ENCODE data around the gene SDCBP2. TPM values are rescaled to one million over a fixed set of nuclear protein-coding genes. Genes with fewer than 3 reads are reported as not detected.

SDCBP2 gene
- total and polyA plus RNA-seq, 2 of the 13 experiments (the other 11 are each of a cell fraction or from before 2014, with no cell fraction given), result 1.2 to 2.4 TPM

DNA sequence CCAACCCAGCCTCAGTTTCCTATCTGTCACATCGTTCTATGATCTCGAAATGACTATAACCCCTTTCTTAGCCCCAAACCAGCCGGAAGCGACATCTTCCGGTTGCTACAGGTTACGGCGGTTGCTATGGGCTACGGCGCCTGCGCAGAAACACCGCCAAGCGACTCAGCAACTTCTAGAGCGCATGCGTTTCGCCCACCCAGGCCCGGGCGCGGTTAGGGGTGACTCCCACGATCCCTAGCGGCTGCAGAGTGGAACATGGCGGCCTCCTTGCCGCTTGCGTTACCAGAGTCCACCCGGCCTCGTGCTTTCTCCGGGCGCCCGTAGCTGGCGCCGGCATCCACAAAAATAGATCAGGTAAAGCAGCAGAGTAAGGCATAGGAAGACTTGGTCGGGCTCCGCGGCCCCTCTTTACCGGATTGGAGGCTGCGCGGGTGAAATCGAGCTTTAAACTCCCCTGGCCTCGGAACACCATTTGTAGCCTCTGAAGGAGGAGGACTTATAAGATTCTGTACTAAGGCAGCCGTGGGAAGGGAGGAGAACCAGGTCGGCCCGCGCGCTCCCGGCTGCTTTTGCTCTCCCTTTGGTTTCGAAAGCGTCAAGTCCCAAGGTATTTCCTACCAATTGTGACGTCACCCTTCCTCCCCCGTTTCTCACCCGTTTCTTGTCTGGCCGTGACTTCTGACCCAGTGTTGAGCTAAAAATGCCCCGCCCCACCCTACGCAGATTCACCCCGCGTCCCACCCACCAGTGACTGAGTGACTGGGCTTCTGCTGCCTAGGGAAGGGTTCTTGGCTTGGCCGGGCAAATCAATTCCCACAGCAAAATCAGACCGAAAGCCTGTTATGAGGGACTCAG is 3.5 kb downstream of the SDCBP2 start:
- peaks cover 49% of the 10 kb centered on the region for H3K79me2 ChIP-seq (ENCODE audit: insufficient read depth, low read length)
- 0 out of 5 replicates have a peak, but pooled peaks cover 0 to 2% of the 10 kb centered on the region in 2 experiments for H3K36me3 ChIP-seq (replicated peaks in 1 of 2; ENCODE audit: control insufficient read depth in 1 of 2, insufficient read depth in 2 of 2, low read length in 2 of 2)
- FAIRE-seq, result peak; percentile 94
- H3K4me3 ChIP-seq (replicated peaks in 1 of 3; ENCODE audit: insufficient read depth in 1 of 3, low read depth in 2 of 3, low read length in 3 of 3), result peak overlapping the region; percentile 80 to 98 (median 96)
- peak; percentile 97 for DNase-seq (ENCODE audit: low spot score)
- BruUV-seq (replicated peaks), result TSS peak; percentile 97
- H3K27me3 ChIP-seq (ENCODE audit: control insufficient read depth in 1 of 2, insufficient read depth in 2 of 2, low read length in 2 of 2), result no peaks in the 10 kb centered on the region; a peak in 2 of 5 replicates
- H3K9me3 ChIP-seq (ENCODE audit: low read length), result no peaks in the 10 kb centered on the region
- ChIA-PET CTCF (ENCODE audit: low intra/inter-chr PET ratio, low total read pairs) (no interaction called here), POLR2A (interaction anchor here (0.7 to 3.1 kb wide), 36 partner anchors 8 to 782 kb away, joined by 3 to 41 read pairs (median 4); partner anchors contain the start of genes CSNK2A1, FKBP1A, NSFL1C and PSMF1)
- peak overlapping the region; percentile 98 for H3K4me2 ChIP-seq (ENCODE audit: low read depth, low read length)
- peak overlapping the region; percentile 98 for H3K27ac ChIP-seq (ENCODE audit: extremely low read length, insufficient read depth, low read length)
- no peak overlapping the region for H2AFZ ChIP-seq (ENCODE audit: low read length)
- 2% methylated on average over 56 of the region's 56 CpGs for WGBS (ENCODE audit: low lambda C conversion rate)
- H3K9ac ChIP-seq (ENCODE audit: insufficient read depth, low read depth, low read length), result peak overlapping the region; percentile 100
- ATAC-seq, result peak; percentile 79
- intact Hi-C loops (cut with micrococcal nuclease; ENCODE audit: unreplicated experiment), result loop anchor here (1.0 to 5.0 kb wide), 3 partner anchors 12 to 68 kb away; partner anchors contain the start of gene FKBP1A
- peaks cover 69% of the 10 kb centered on the region for H3K4me1 ChIP-seq (ENCODE audit: insufficient read depth, low read length)
- in situ Hi-C loops (cut with HindIII; ENCODE audit: extremely low pct_ligation_motif_present, low pct_unique_long_range_greater_than_20kb), result no loop called here
- peaks cover 18% of the 10 kb centered on the region; the same call in 1 of the 2 replicates for H4K20me1 ChIP-seq (ENCODE audit: insufficient read depth, low read length)
- TF ChIP-seq IKZF1 (IDR thresholded peaks at IDR 0.05) (no peak), KLF13 (CRISPR knock-in tag; IDR thresholded peaks at IDR 0.05) (0 out of 2 replicates have a peak, but pooled peaks have one; percentile 11), ZNF282 (IDR thresholded peaks at IDR 0.05; ENCODE audit: partially characterized antibody) (no peak), ZSCAN20 (CRISPR knock-in tag; IDR thresholded peaks at IDR 0.05; ENCODE audit: borderline replicate concordance) (peak; percentile 83; the same call in 1 of the 2 replicates), TOPORS (CRISPR knock-in tag; IDR thresholded peaks at IDR 0.05) (no peak), ZNF451 (CRISPR knock-in tag; IDR thresholded peaks at IDR 0.05) (peak; percentile 78), SMARCE1 (IDR thresholded peaks at IDR 0.05; ENCODE audit: borderline replicate concordance) (no peak), POLR2AphosphoS5 (IDR thresholded peaks at IDR 0.05; ENCODE audit: low read depth, low read length) (peak; percentile 96), DPF2 (CRISPR knock-in tag; IDR thresholded peaks at IDR 0.05; ENCODE audit: borderline replicate concordance, low read depth) (no peak; the same call in 1 of the 2 replicates), RAD51 (IDR thresholded peaks at IDR 0.05; ENCODE audit: borderline replicate concordance) (no peak), KDM2A (CRISPR knock-in tag; IDR thresholded peaks at IDR 0.05; ENCODE audit: borderline replicate concordance, low read depth) (peak; percentile 94), WIZ (CRISPR knock-in tag; IDR thresholded peaks at IDR 0.05) (no peak; the same call in none of the 2 replicates), TRIM24 (CRISPR knock-in tag; IDR thresholded peaks at IDR 0.05) (no peak), ZKSCAN5 (CRISPR knock-in tag; IDR thresholded peaks at IDR 0.05) (no peak), ZNF839 (CRISPR knock-in tag; IDR thresholded peaks at IDR 0.05; ENCODE audit: borderline replicate concordance) (no peak; the same call in 1 of the 2 replicates), MIER3 (CRISPR knock-in tag; IDR thresholded peaks at IDR 0.05; ENCODE audit: borderline replicate concordance) (peak; percentile 54; the same call in 1 of the 2 replicates), SIN3B (IDR thresholded peaks at IDR 0.05; ENCODE audit: low read length) (no peak; the same call in 1 of the 2 replicates), SNRNP70 (IDR thresholded peaks at IDR 0.05; ENCODE audit: low read depth, low read length) (no peak), ZBTB7B (CRISPR knock-in tag; IDR thresholded peaks at IDR 0.05) (peak; percentile 84; the same call in 1 of the 2 replicates), NCOA1 (CRISPR knock-in tag; IDR thresholded peaks at IDR 0.05) (peak; percentile 16; the same call in 1 of the 2 replicates)
- TF ChIP-seq, protein P1, sequence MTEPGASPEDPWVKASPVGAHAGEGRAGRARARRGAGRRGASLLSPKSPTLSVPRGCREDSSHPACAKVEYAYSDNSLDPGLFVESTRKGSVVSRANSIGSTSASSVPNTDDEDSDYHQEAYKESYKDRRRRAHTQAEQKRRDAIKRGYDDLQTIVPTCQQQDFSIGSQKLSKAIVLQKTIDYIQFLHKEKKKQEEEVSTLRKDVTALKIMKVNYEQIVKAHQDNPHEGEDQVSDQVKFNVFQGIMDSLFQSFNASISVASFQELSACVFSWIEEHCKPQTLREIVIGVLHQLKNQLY (CRISPR knock-in tag; IDR thresholded peaks at IDR 0.05), result no peak; the same call in none of the 2 replicates
- TF ChIP-seq, protein P2, sequence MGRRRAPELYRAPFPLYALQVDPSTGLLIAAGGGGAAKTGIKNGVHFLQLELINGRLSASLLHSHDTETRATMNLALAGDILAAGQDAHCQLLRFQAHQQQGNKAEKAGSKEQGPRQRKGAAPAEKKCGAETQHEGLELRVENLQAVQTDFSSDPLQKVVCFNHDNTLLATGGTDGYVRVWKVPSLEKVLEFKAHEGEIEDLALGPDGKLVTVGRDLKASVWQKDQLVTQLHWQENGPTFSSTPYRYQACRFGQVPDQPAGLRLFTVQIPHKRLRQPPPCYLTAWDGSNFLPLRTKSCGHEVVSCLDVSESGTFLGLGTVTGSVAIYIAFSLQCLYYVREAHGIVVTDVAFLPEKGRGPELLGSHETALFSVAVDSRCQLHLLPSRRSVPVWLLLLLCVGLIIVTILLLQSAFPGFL (CRISPR knock-in tag; IDR thresholded peaks at IDR 0.05), result no peak
- TF ChIP-seq, protein P3, sequence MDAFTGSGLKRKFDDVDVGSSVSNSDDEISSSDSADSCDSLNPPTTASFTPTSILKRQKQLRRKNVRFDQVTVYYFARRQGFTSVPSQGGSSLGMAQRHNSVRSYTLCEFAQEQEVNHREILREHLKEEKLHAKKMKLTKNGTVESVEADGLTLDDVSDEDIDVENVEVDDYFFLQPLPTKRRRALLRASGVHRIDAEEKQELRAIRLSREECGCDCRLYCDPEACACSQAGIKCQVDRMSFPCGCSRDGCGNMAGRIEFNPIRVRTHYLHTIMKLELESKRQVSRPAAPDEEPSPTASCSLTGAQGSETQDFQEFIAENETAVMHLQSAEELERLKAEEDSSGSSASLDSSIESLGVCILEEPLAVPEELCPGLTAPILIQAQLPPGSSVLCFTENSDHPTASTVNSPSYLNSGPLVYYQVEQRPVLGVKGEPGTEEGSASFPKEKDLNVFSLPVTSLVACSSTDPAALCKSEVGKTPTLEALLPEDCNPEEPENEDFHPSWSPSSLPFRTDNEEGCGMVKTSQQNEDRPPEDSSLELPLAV (CRISPR knock-in tag; conservative IDR thresholded peaks at IDR 0.05; ENCODE audit: low read depth), result no peak
